K562 (cell line): ENCODE measurements around the gene SCYL3. TPM values are rescaled to one million over a fixed set of nuclear protein-coding genes. Genes with fewer than 3 reads are reported as not detected.

Experiments
- ATAC-seq: fragments of 200-7000 bp; cut with Tn5 transposase; 3 replicates; pipeline ENCODE4 v1.9.1; 2020; ENCODE audit warnings: moderate library complexity
- BruUV-seq: library from RNA; stranded (reverse); fragments of 400-500 nt; replicated peaks from 2 replicates; lab custom pipeline; 2021; lab: Mats Ljungman, UMichigan
- CTCF ChIA-PET: fragments of 300-600 bp; formaldehyde crosslinking; extraction: SDS; loops from one replicate; lab custom pipeline; 2021; ENCODE audit warnings: low intra/inter-chr PET ratio; lab: Yijun Ruan, JAX
- POLR2A ChIA-PET: fragments of 300-600, 350-650 bp; sonication (Branson Sonifier 250); formaldehyde crosslinking; extraction: SDS; loops from one replicate; lab custom pipeline; 2021; ENCODE audit warnings: antibody characterized with exemption, inconsistent platforms; lab: Yijun Ruan, JAX
- DNase-seq, 4 experiments: peaks; one replicate each; pipeline versions ENCODE4 v3.0.0 to v3.0.0-alpha.2; 2011 to 2018; ENCODE audit warnings: low spot score in 3 of 4, mixed read lengths in 3 of 4; ENCODE audit errors: extremely low read depth in 1 of 4
- FAIRE-seq: peaks from 2 replicates; lab custom pipeline; 2011; peaks lifted over from hg19 to GRCh38; lab: Jason Lieb, UNC
- H2AFZ ChIP-seq: 2 replicates; pipeline ENCODE4 v1.6.0; 2011; ENCODE audit warnings: low read depth, low read length, control low read depth, inconsistent platforms
- H3K27ac ChIP-seq: fragments of 200-600 bp; 3 replicates; pipeline ENCODE4 v1.8.0; 2011; ENCODE audit warnings: low read depth, mild to moderate bottlenecking, control low read depth, inconsistent platforms, low read length, moderate library complexity, mixed read lengths; ENCODE audit errors: extremely low read depth
- H3K27me3 ChIP-seq, 2 experiments: fragments of 300-600 bp in 1 of 2; 2 replicates in 1 of 2; 3 replicates in 1 of 2; pipeline versions ENCODE4 v1.6.0 to v1.8.0; 2011; ENCODE audit warnings: inconsistent platforms in 2 of 2, low read length in 2 of 2, mild to moderate bottlenecking in 1 of 2, mixed read lengths in 1 of 2, moderate library complexity in 1 of 2; ENCODE audit not compliant: control insufficient read depth in 2 of 2, insufficient read depth in 2 of 2
- H3K36me3 ChIP-seq: fragments of 300-600 bp; 3 replicates; pipeline ENCODE4 v1.8.0; 2011; ENCODE audit warnings: mild to moderate bottlenecking, low read length, inconsistent platforms; ENCODE audit not compliant: control insufficient read depth, insufficient read depth
- H3K4me1 ChIP-seq, 2 experiments: fragments of 200-600 bp in 1 of 2; replicated peaks in 1 of 2; 2 replicates in 1 of 2; 3 replicates in 1 of 2; pipeline versions ENCODE4 v1.5.1 to v1.8.0; 2011; ENCODE audit warnings: inconsistent platforms in 2 of 2, low read length in 2 of 2, mild to moderate bottlenecking in 1 of 2, mixed read lengths in 1 of 2, moderate library complexity in 1 of 2; ENCODE audit not compliant: control insufficient read depth in 2 of 2, insufficient read depth in 2 of 2
- H3K4me2 ChIP-seq: 2 replicates; pipeline ENCODE4 v1.6.1; 2011; ENCODE audit warnings: low read length, control low read depth, inconsistent platforms, mixed read lengths; ENCODE audit not compliant: insufficient read depth
- H3K4me3 ChIP-seq: fragments of 200-600 bp; sonication (generic), shearing (Covaris generic); 2 replicates; pipeline ENCODE4 v1.5.1; 2016; ENCODE audit warnings: control low read depth, inconsistent platforms
- H3K79me2 ChIP-seq: fragments of 200-600 bp; 3 replicates; pipeline ENCODE4 v1.8.0; 2011; ENCODE audit warnings: low read length, inconsistent platforms; ENCODE audit not compliant: control insufficient read depth, insufficient read depth
- H3K9ac ChIP-seq, 2 experiments: 2 replicates each; pipeline versions ENCODE4 v1.6.0 to v1.6.1; 2011; ENCODE audit warnings: low read depth in 2 of 2, low read length in 2 of 2, control low read depth in 1 of 2, inconsistent platforms in 1 of 2, mild to moderate bottlenecking in 1 of 2, mixed read lengths in 1 of 2; ENCODE audit not compliant: insufficient read depth in 1 of 2
- H3K9me1 ChIP-seq: one replicate; pipeline ENCODE4 v1.6.0; 2011; ENCODE audit warnings: inconsistent platforms, mild to moderate bottlenecking, low read length, moderate library complexity; ENCODE audit not compliant: control insufficient read depth, insufficient read depth
- H3K9me3 ChIP-seq: replicated peaks from 2 replicates; pipeline ENCODE4 v1.5.1; 2011; ENCODE audit warnings: low read depth, low read length, inconsistent platforms; ENCODE audit not compliant: control insufficient read depth, insufficient read depth
- H4K20me1 ChIP-seq: replicated peaks from 2 replicates; pipeline ENCODE4 v1.6.1; 2011; ENCODE audit warnings: low read length, inconsistent platforms, mixed read lengths; ENCODE audit not compliant: control insufficient read depth, insufficient read depth
- BCLAF1 ChIP-seq, 2 experiments: fragments of 450-650 bp in 1 of 2; IDR thresholded peaks; 2 replicates each; pipeline ENCODE4 v1.6.1; 2011 to 2017; ENCODE audit warnings: low read depth in 2 of 2, antibody characterized with exemption in 1 of 2, borderline replicate concordance in 1 of 2, low read length in 1 of 2, mild to moderate bottlenecking in 1 of 2, mixed read lengths in 1 of 2; ENCODE audit not compliant: control insufficient read depth in 1 of 2
- CBX2 ChIP-seq: fragments of 200-600 bp; sonication (generic); IDR thresholded peaks from one replicate; pipeline ENCODE4 v1.6.1; 2012; ENCODE audit warnings: mild to moderate bottlenecking, low read length, inconsistent platforms; ENCODE audit not compliant: insufficient read depth, poor library complexity, severe bottlenecking
- MAFF ChIP-seq: IDR thresholded peaks from 2 replicates; pipeline ENCODE4 v1.6.1; 2012; ENCODE audit warnings: low read length, improper control_type of control experiment
- MAZ ChIP-seq, 2 experiments: fragments of 450-650 bp in 1 of 2; sonication (generic) in 1 of 2; formaldehyde crosslinking; IDR thresholded peaks in 1 of 2; conservative IDR thresholded peaks in 1 of 2; 2 replicates each; pipeline versions ENCODE4 v1.4.0 to v1.5.0; 2020; ENCODE audit warnings: mild to moderate bottlenecking in 1 of 2, missing genetic modification reagents in 1 of 2
- MCM7 ChIP-seq, 2 experiments: fragments of 450-650 bp; IDR thresholded peaks; 2 replicates each; pipeline ENCODE4 v1.6.1; 2016 to 2018
- MECOM ChIP-seq: fragments of 250-450 bp; sonication (Bioruptor Pico); IDR thresholded peaks from 2 replicates; pipeline ENCODE4 v1.8.0; 2022; ENCODE audit warnings: inconsistent platforms
- RFX1 ChIP-seq: fragments of 450-650 bp; IDR thresholded peaks from 2 replicates; pipeline ENCODE4 v1.6.1; 2016; ENCODE audit warnings: mild to moderate bottlenecking, moderate library complexity
- SETDB1 ChIP-seq: IDR thresholded peaks from one replicate; pipeline ENCODE4 v1.6.1; 2012; ENCODE audit warnings: low read length, control low read depth, inconsistent platforms
- SIN3B ChIP-seq: fragments of 450-650 bp; IDR thresholded peaks from 2 replicates; pipeline ENCODE4 v1.6.1; 2017; ENCODE audit warnings: low read depth, mild to moderate bottlenecking, moderate library complexity
- SRSF1 ChIP-seq: fragments of 200-400 bp; formaldehyde crosslinking; IDR thresholded peaks from 2 replicates; pipeline ENCODE4 v1.6.1; 2017; ENCODE audit warnings: mild to moderate bottlenecking, low read depth, low read length, moderate library complexity
- STAG1 ChIP-seq: sonication (generic); formaldehyde crosslinking; IDR thresholded peaks from 2 replicates; pipeline ENCODE4 v1.5.0; 2020; ENCODE audit warnings: missing genetic modification reagents, borderline replicate concordance
- U2AF2 ChIP-seq: fragments of 200-400 bp; formaldehyde crosslinking; optimal IDR thresholded peaks from 2 replicates; pipeline ENCODE3; 2017; ENCODE audit warnings: low read depth, mild to moderate bottlenecking, low read length
- ZFP1 ChIP-seq: fragments of 450-650 bp; formaldehyde crosslinking; IDR thresholded peaks from 2 replicates; pipeline ENCODE4 v1.4.0; 2020; ENCODE audit warnings: mild to moderate bottlenecking, mixed read lengths
- WGBS: fragments of 100-300 bp; shearing (Covaris generic); methylation state at CpG from one replicate; pipeline ENCODE4 v1.1.6; 2016; ENCODE audit warnings: low coverage, mixed read lengths; ENCODE audit not compliant: insufficient coverage; ENCODE audit errors: missing lambda C conversion rate; 5-methylcytosine and 5-hydroxymethylcytosine counted together
- in situ Hi-C: fragments of 300-500 bp; cut with MboI; formaldehyde crosslinking; loops from 4 replicates; pipeline ENCODE4 v1.15.0; 2018; ENCODE audit warnings: inconsistent platforms, mixed read lengths
- intact Hi-C: fragments of 100-400 bp; cut with micrococcal nuclease; formaldehyde crosslinking; loops from 2 replicates; pipeline ENCODE4 v1.14.2; 2022
- polyA plus RNA-seq, 8 experiments: library from polyadenylated mRNA; depleted of rRNA in 4 of 8; stranded (reverse) in 5 of 8; unstranded in 3 of 8; fragments of >200 nt; fragmentation: Nextera tagmentation in 2 of 8; fragmentation: Illumina TruSeq in 1 of 8; extraction: Ambion mirVana in 2 of 8; extraction: Trizol in 1 of 8; gene quantifications; 2 replicates each; pipeline versions ENCODE4 v1.2.1 to v1.2.3, GENCODE V29; 2011 to 2014; ENCODE audit warnings: inconsistent platforms in 1 of 8, missing spikeins in 1 of 8
- total RNA-seq, 7 experiments: library from RNA; depleted of rRNA in 6 of 7; stranded (reverse); fragments of >200 nt in 6 of 7; fragmentation: Illumina TruSeq in 2 of 7; extraction: Trizol in 2 of 7; gene quantifications; 2 replicates each; pipeline versions ENCODE4 v1.2.1 to v1.2.3, GENCODE V29; 2011 to 2021; ENCODE audit warnings: low replicate concordance in 1 of 7

The SCYL3 gene
- total and polyA plus RNA-seq, 9 of the 15 experiments (the other 6 are each of a cell fraction or from before 2014, with no cell fraction given), result 3.6 to 11.4 (median 7.1) TPM

GRCh38 chr1:169834869-169835268 lies 58.8 kb downstream of the SCYL3 start:
- TF ChIP-seq RFX1 (no peak), CBX2 (no peak)
- TF ChIP-seq, all 486 proteins: peak for 0
- Histone ChIP-seq H3K9ac (no peak overlapping the region), H2AFZ (no peak overlapping the region), H3K9me1 (no peaks in the 10 kb centered on the region), H3K4me1 (no peaks in the 10 kb centered on the region), H3K79me2 (peaks cover 4% of the 10 kb centered on the region; the same call in 1 of the 3 replicates), H3K36me3 (peaks cover 87% of the 10 kb centered on the region), H3K27me3 (no peaks in the 10 kb centered on the region), H3K27ac (no peak overlapping the region), H3K4me2 (no peak overlapping the region), H3K9me3 (no peaks in the 10 kb centered on the region), H3K4me3 (no peak overlapping the region), H4K20me1 (no peaks in the 10 kb centered on the region)
- CTCF ChIA-PET, result no interaction called here
- no TSS peak for BruUV-seq
- in situ Hi-C loops, result no loop called here
- intact Hi-C loops, result no loop called here
- FAIRE-seq, result no peak
- POLR2A ChIA-PET, result no interaction called here
- no peak for DNase-seq
- ATAC-seq, result no peak
- WGBS, result 100% methylated on average over 1 of the region's 1 CpG

- no peak for ATAC-seq
- intact Hi-C loops, result no loop called here
- no peak for DNase-seq
- ChIA-PET CTCF (interaction anchor here (1.1 kb wide), 1 partner anchor 11 kb away, joined by 4 read pairs; no protein-coding TSS in a partner anchor), POLR2A (interaction anchor here (1.1 kb wide), 1 partner anchor 13 kb away, joined by 3 read pairs; no protein-coding TSS in a partner anchor)
- no peaks in the 10 kb centered on the region for H3K79me2 ChIP-seq
- no peaks in the 10 kb centered on the region for H3K4me1 ChIP-seq
- no peaks in the 10 kb centered on the region for H3K9me1 ChIP-seq
- no peak overlapping the region for H3K27ac ChIP-seq
- in situ Hi-C loops, result no loop called here
- BruUV-seq, result no TSS peak
- 68% methylated on average over 4 of the region's 4 CpGs for WGBS
- H3K9ac ChIP-seq, result no peak overlapping the region
- no peak for FAIRE-seq
- no peak overlapping the region for H3K4me3 ChIP-seq
- no peaks in the 10 kb centered on the region for H3K27me3 ChIP-seq
- no peaks in the 10 kb centered on the region for H4K20me1 ChIP-seq
- H3K9me3 ChIP-seq, result no peaks in the 10 kb centered on the region
- peaks cover 87% of the 10 kb centered on the region for H3K36me3 ChIP-seq
- H2AFZ ChIP-seq, result no peak overlapping the region
- no peak overlapping the region for H3K4me2 ChIP-seq
- TF ChIP-seq SIN3B (no peak), U2AF2 (no peak), ZFP1 (CRISPR knock-in tag) (no peak), BCLAF1 (IDR thresholded peaks at IDR 0.05; ENCODE audit: borderline replicate concordance in 1 of 2, control insufficient read depth in 1 of 2, low read depth in 2 of 2, low read length in 1 of 2) (no peak), MAZ (CRISPR knock-in tag; conservative IDR thresholded peaks at IDR 0.05 in 1 of 2, IDR thresholded peaks at IDR 0.05 in 1 of 2) (no peak), MECOM (CRISPR knock-in tag) (no peak), MAFF (no peak), MCM7 (IDR thresholded peaks at IDR 0.05) (no peak), SETDB1 (no peak), SRSF1 (no peak), STAG1 (CRISPR knock-in tag) (no peak)
Observed at GRCh38 chr1:169833179-169833901, 60.4 kb downstream of the SCYL3 start.
